Measurements from ENCODE around the gene GPR65.

GRCh38 chr14:88030892-88031291 is 26.0 kb downstream of the GPR65 start:
- TF ChIP-seq POLR2A (IDR thresholded peaks at IDR 0.05) (no peak), CTCF (IDR thresholded peaks at IDR 0.05) (no peak)

Measured in lower leg skin (tissue), 3 donors.